ENCODE measurements around the gene TMC6. TPM values are rescaled to one million over a fixed set of nuclear protein-coding genes. Genes with fewer than 3 reads are reported as not detected.

Gene TMC6
- polyA plus RNA-seq, 1 donor, result 46.2 TPM

DNA sequence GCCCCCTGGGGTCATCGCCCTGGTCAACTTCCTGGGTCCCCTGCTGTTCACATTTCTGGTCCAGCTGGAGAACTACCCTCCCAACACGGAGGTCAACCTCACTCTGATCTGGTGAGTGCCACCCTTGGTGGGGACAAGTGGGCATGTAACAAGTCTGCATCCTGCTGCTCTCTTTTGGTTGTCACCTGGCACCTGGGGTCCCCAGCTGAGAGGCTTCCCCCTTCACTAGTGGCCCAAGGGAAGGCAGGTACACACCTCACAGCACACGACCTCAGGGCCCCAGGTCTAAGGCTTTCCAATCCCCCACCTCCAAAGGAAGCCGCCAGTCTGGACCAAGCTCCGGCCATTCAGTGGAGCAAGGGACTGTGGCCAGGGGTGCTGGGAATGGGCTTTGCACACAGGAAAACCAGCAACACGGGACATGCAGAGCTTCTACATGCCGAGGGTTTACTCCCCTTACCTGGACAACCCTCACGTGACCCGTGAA, 6.4 kb upstream of the TMC6 start:
- no peak for DNase-seq

DNA sequence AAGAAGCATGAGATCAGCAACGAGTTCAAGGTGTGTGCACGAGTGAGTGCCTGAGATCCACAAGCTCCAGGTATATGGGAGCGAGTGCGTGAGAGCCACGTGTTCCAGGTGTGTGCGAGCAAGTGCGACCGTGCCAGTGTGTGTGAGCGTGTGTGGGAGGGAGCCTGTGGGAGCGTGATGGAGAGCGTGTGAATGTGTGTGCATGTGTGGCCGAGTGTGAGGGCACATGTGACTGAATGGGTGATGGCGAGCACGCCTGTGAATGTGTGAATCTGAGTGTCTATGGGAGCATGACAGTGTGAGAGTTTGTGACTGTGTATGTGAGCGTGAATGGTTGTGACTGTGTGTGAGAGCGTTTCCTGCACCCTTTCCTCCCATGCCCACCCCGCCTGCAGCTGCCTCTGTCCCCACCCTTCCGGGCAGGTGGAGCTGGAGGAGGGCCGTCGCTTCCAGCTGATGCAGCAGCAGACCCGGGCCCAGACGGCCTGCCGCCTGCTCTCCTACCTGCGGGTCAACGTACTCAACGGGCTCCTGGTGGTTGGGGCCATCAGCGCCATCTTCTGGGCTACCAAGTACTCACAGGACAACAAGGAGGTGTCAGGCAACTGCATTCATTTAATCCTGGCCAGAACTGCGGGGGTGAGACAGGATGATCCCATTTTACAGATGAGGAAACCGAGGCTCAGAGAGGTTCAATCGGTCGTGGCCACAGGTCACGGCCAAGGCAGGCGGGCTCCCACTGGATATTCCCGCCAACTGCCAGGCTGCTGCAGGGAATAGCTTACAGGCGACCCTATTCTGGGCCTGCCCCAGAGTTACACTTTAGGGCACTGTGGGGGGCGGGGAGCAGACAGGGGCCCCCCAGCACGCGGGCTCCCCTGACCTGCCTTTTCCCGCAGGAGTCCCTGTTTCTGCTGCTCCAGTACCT, 5.7 kb upstream of the TMC6 start:
- DNase-seq, result no peak

GRCh38 chr17:78133179-78133951, 4.8 kb upstream of the TMC6 start:
- no peak for DNase-seq

GRCh38 chr17:78132767-78133178, 4.2 kb upstream of the TMC6 start:
- DNase-seq, result no peak

- no peak for DNase-seq
Observed at GRCh38 chr17:78132084-78132676, 3.6 kb upstream of the TMC6 start.

DNA sequence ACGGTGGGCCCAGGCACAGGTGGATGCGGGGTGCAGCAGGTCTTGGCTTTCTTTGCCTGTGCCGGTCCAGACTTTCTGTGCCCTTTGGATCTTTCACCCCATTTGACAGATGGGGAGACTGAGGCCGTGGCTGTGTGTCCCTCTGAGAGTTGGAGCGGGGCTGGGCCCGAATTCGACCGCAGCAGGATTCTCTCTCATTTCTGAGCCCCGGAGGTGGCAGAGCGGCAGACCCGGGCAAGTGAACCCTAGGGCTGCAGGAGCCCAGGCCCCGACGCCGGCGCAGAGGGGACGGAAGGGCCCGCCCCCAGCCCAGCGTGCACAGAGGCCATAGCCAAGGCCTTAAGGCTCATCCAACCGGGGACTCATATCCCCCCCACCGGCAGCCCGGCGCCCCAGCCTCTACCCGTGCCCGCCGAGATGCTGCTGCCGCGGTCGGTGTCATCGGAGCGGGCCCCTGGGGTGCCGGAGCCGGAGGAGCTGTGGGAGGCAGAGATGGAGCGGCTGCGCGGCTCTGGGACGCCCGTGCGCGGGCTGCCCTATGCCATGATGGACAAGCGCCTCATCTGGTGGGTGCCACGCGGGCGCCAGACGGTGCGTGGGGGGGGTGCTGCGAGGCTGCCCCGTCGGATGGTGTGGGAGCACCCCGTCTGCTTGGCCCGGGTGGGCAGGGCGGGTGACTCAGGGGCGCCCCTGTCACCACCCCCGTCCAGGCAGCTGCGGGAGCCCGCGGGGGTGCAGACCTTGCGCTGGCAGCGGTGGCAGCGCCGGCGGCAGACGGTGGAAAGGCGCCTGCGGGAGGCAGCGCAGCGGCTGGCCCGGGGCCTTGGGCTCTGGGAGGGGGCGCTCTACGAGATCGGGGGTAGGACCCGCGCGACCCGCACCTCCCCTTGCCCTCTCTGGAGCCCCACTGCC, 2.9 kb upstream of the TMC6 start:
- DNase-seq, result no peak

- DNase-seq, result no peak
Observed at GRCh38 chr17:78130437-78131101, 2.0 kb upstream of the TMC6 start, which contains the start of gene TMC8. Gene TMC8, plus strand, starts transcription at chr17:78130771. Its CDS starts 818 bp downstream, at chr17:78131589.

- no peak for DNase-seq
Observed at GRCh38 chr17:78130090-78130436, 1.5 kb upstream of the TMC6 start.

GRCh38 chr17:78129351-78130089, 965 bp upstream of the TMC6 start:
- DNase-seq, result no peak

DNA sequence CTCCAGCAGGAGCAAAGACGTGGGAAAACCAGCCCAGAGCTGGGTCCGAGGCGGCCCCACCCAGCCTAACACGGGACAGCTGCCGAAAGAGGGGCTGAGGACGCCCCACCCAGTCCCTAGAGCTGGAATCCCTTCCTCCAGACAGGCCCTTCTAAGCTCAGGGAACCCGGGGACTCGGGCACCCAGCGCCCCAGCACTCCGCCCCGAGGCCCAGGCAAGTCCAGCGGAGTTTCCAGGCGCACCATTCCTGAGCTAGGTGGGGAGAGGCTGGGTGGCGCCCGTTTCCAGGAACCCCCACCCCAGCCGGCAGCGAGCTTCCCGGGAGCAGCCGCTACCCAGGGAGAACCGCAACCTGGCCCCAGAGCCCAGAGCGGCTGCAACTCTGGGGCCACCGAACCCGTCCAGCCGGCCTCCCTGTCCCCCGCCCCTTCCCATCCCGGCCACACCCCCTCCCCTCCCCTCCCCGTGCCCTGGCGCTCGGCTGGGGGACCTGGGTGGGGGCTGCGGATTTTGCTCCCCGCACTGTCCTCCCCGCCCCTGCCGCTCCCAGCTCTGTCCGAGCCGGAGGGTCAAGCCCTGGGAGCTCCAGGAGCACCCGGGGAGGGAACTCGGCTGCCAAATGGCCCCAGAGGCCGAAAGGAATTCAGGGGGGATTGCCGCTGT, 536 bp downstream of the TMC6 start:
- DNase-seq, result no peak

DNA sequence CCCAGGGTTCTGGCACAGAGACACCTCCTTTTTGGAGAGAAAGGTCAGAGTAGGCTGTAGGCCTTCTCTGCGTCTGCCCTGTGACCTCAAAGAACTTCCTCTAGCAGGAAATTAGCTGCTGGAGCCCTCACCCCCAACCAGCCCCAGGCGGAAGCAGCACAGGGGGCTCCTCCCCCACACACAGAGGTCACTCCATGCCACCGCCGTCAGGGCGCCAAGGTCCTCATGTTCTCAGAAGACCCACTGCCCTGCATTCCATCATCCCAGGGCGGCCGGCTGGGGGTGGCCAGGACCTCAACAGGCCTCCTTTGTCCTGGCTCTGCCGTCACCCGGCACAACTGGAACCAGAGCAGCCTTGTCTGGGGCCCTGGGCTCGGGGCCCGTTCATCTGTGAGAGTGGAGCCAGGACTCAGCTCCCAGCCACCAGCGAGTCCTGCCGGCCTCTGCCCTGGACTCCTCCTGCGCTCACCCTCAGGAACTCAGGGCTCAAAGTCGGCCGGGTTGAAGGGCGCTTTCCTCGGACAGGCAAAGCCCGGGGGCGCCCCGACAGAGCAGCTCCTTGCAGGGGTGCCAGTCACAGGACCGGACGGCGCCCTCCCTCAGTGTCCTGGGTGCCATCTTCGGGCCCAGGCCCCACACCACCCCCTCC, 1.2 kb downstream of the TMC6 start:
- DNase-seq, result no peak

- no peak for DNase-seq
Observed at GRCh38 chr17:78126895-78127238, 1.7 kb downstream of the TMC6 start.

DNA sequence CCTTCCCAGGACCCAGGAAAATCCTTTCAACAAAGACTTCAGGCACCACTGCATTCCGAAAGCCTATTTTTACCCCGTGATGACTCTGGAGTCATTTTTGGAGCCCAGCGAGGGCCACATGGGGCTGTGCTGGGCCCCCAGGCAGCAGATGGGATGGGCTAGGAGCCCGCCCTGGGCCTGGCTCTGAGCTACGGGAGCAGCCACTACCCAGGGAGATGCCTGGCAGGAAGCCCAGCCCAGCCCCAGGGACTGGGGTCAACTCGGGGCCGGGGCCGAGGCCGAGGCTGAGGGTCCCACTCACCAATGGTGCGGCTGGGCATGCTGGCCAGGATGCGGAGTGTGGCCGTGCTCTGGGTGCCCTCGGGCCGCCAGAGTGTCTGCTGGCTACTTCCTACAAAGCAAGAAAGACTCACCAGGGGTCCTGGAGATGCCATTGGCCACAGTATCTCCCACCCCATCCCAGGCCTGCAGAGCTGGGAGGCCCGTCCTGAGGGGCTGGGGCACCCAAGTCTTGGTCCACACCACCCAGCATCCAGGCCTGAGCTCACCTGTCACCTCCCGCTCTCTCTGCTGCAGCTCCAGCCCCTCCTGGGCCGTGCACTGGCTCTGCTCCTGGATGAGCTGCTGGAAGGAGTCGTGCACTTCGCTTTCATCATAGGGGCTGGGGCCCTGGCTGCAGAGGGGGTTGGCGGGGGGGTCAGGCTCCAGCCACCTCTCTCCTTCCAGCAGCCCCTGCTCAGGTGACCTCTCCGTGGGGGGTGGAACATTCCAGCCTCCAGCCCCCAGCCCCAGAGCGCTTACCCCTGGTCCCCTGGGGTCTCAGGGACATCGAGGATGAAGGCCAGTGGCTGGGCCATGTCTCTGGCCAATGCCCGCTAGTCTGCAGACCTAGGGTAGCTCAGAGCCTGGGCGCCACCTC, 2.3 kb downstream of the TMC6 start:
- DNase-seq, result no peak

- DNase-seq, result no peak
Observed at GRCh38 chr17:78125138-78125913, 3.2 kb downstream of the TMC6 start.

GRCh38 chr17:78124836-78125137, 3.8 kb downstream of the TMC6 start:
- no peak for DNase-seq

- DNase-seq, result no peak
Observed at GRCh38 chr17:78124081-78124835, 4.3 kb downstream of the TMC6 start.

DNA sequence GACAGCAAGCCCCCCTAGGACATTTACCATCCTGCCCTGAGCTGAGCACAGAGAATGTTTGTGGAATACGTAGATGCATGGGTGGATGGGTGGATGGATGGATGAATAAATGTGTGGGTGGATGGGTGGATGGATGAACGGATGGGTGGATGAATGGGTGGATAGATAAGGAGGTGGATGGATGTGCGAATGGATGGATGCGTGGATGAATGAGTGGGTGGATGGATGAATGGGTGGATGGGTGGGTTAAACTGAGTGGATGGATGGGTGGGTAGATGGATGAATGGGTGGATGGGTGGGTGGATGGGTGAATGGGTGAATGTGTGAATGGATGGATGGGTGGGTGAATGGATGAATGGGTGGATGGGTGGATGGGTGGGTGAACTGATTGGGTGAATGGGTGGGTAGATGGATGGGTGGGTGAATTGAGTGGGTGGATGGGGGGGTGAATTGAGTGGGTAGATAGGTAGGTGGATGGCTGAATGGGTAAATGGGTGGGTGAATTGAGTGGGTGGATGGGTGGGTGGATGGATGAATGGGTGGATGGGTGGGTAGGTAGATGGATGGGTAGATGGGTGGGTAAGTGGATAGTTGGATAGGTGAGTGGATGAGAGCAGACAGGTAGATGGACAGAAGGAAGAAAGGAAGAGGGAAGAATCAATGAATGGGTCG, 5.2 kb downstream of the TMC6 start:
- DNase-seq, result no peak

Data from hindlimb muscle (tissue), 1 donor.